Iris pigment epithelial cell (primary cell): ENCODE measurements around the gene PRDM12.

Experiments used
- DNase-seq: peaks from one replicate; pipeline ENCODE4 v3.0.0-alpha.2; 2011; ENCODE audit warnings: low read depth

Gene PRDM12

GRCh38 chr9:130728721-130729120, 64.3 kb downstream of the PRDM12 start:
- peak; percentile 75 for DNase-seq

- peak; percentile 3 for DNase-seq
Observed at GRCh38 chr9:130729145-130729544, 64.8 kb downstream of the PRDM12 start.

GRCh38 chr9:130731355-130731754, 67.0 kb downstream of the PRDM12 start:
- no peak for DNase-seq

DNA sequence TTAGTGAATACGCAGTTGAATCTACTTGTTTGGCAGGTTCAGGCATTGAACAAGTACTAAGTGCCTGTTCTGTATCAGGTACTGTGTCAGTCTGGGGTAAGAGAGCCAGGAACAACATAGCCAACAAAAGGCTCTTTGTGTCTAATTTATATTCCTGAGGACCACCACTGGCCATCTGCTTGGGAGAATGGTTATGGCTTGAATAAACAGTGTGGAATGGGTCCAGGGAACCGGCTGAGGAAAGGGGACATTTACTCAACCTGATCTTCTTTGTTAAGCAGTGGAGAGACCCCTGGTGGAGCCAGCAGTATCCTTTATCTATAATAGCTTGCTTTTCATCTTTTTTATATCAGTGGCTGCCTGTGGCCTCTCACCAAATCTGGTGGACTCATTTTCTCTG, 67.7 kb downstream of the PRDM12 start:
- DNase-seq, result no peak
